Gastroesophageal sphincter (tissue), 3 donors: Measurements from ENCODE around the gene ADORA3.

Experiments used
- EP300 ChIP-seq: sonication (generic); formaldehyde crosslinking; IDR thresholded peaks from one replicate; pipeline ENCODE4 v1.6.1; 2017; ENCODE audit warnings: antibody characterized with exemption, mild to moderate bottlenecking
- POLR2A ChIP-seq, 2 donors: fragments of 450-650 bp; IDR thresholded peaks; one replicate each; pipeline ENCODE4 v1.6.1; 2017; ENCODE audit warnings: antibody characterized with exemption in 2 of 2, mild to moderate bottlenecking in 2 of 2, moderate library complexity in 1 of 2
- POLR2AphosphoS5 ChIP-seq: sonication (generic); formaldehyde crosslinking; IDR thresholded peaks from one replicate; pipeline ENCODE4 v1.6.1; 2017; ENCODE audit warnings: antibody characterized with exemption
- TF ChIP-seq, protein P1 (sequence below), 4 experiments: fragments of 200-600 bp in 2 of 4; fragments of 450-650 bp in 2 of 4; sonication (generic) in 1 of 4; IDR thresholded peaks; one replicate each; pipeline ENCODE4 v1.5.1; 2017 to 2019; ENCODE audit warnings: antibody characterized with exemption in 4 of 4, mild to moderate bottlenecking in 2 of 4, moderate library complexity in 2 of 4

DNA sequence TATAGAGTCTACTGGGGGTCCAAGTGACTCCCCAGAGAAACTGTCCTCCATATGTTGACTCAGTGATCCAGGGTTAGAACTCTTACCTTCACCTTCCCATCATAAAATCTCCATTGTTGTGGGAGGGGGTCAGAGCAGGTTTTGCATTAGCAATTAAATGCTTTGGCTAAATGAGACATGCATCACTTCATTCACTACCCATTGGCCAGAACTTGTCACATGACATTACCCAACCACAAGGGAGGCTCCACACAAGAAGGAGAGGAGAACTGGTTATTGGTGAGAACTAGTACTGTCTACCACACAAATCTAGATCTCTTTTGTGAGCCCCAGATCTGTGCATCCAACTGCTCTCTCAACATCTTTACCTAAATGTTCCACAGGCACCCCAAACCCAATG lies 33.9 kb downstream of the ADORA3 start:
- TF ChIP-seq POLR2A (IDR thresholded peaks at IDR 0.05) (no peak), POLR2AphosphoS5 (no peak), EP300 (no peak)
- TF ChIP-seq, protein P1, sequence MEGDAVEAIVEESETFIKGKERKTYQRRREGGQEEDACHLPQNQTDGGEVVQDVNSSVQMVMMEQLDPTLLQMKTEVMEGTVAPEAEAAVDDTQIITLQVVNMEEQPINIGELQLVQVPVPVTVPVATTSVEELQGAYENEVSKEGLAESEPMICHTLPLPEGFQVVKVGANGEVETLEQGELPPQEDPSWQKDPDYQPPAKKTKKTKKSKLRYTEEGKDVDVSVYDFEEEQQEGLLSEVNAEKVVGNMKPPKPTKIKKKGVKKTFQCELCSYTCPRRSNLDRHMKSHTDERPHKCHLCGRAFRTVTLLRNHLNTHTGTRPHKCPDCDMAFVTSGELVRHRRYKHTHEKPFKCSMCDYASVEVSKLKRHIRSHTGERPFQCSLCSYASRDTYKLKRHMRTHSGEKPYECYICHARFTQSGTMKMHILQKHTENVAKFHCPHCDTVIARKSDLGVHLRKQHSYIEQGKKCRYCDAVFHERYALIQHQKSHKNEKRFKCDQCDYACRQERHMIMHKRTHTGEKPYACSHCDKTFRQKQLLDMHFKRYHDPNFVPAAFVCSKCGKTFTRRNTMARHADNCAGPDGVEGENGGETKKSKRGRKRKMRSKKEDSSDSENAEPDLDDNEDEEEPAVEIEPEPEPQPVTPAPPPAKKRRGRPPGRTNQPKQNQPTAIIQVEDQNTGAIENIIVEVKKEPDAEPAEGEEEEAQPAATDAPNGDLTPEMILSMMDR (IDR thresholded peaks at IDR 0.05): no peak
